Suprapubic skin (tissue), 4 donors: Measurements from ENCODE around the gene NDUFA13. TPM values are rescaled to one million over a fixed set of nuclear protein-coding genes. Genes with fewer than 3 reads are reported as not detected.

ENCODE experiments used
- DNase-seq, 2 donors: peaks; one replicate each; pipeline ENCODE4 v3.0.0-alpha.2; 2019; ENCODE audit warnings: low spot score in 2 of 2
- H3K27ac ChIP-seq: fragments of 200-600 bp; sonication (generic); one replicate; pipeline ENCODE4 v1.5.1; 2019
- H3K27me3 ChIP-seq: fragments of 200-600 bp; sonication (generic); one replicate; pipeline ENCODE4 v1.5.1; 2019
- H3K36me3 ChIP-seq: fragments of 200-600 bp; sonication (generic); one replicate; pipeline ENCODE4 v1.5.1; 2019
- H3K4me1 ChIP-seq: fragments of 200-600 bp; sonication (generic); one replicate; pipeline ENCODE4 v1.5.1; 2019
- H3K4me3 ChIP-seq: fragments of 200-600 bp; sonication (generic); one replicate; pipeline ENCODE4 v1.5.1; 2019; ENCODE audit warnings: mild to moderate bottlenecking
- H3K9me3 ChIP-seq: fragments of 200-600 bp; sonication (generic); one replicate; pipeline ENCODE4 v1.5.1; 2019
- CTCF ChIP-seq, 2 donors: fragments of 200-600 bp in 1 of 2; fragments of 450-650 bp in 1 of 2; sonication (generic) in 1 of 2; IDR thresholded peaks; one replicate each; pipeline ENCODE4 v1.5.1; 2016 to 2019; ENCODE audit warnings: antibody characterized with exemption in 2 of 2, mild to moderate bottlenecking in 1 of 2, moderate library complexity in 1 of 2
- EP300 ChIP-seq: sonication (generic); formaldehyde crosslinking; IDR thresholded peaks from one replicate; pipeline ENCODE4 v1.6.1; 2017; ENCODE audit warnings: antibody characterized with exemption
- POLR2A ChIP-seq, 2 donors: fragments of 450-650 bp; IDR thresholded peaks; one replicate each; pipeline ENCODE4 v1.6.1; 2017; ENCODE audit warnings: antibody characterized with exemption in 2 of 2, mild to moderate bottlenecking in 2 of 2, moderate library complexity in 2 of 2
- POLR2AphosphoS5 ChIP-seq, 3 donors: sonication (generic); formaldehyde crosslinking; IDR thresholded peaks; one replicate each; pipeline ENCODE4 v1.6.1; 2017; ENCODE audit warnings: antibody characterized with exemption in 3 of 3
- WGBS: methylation state at CpG from one replicate; pipeline ENCODE4 v1.1.5; 2018; 5-methylcytosine and 5-hydroxymethylcytosine counted together
- total RNA-seq, 4 donors: library from RNA; depleted of rRNA; stranded (reverse); fragments of >200 nt; gene quantifications; one replicate each; pipeline ENCODE4 v1.1.0, GENCODE V29; 2016

Gene NDUFA13
- total RNA-seq, 4 donors from 2014 or later, result 94.4 to 160 (median 109) TPM

DNA sequence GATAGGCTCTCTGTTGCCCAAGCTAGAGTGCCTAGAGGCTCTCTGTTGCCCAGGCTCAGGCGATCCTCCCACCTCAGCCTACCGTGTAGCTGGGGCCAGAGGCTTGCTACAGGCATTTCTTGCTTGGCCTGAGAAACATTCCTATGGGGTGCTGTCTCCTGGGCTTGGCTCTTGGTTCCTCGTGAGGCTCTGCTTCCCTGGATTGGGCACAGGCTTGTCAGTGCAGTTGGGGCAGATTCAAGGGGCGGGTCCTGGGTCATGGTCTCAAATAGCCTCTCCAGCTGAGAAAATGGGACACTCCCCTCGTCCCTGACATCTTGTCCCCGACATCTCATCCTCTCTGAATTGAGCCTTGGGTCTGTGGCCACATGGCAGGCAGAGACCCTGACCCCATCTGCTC lies 5.6 kb upstream of the NDUFA13 start:
- H3K4me1 ChIP-seq, result peaks cover 11% of the 10 kb centered on the region
- TF ChIP-seq EP300 (no peak), CTCF (IDR thresholded peaks at IDR 0.05) (no peak), POLR2AphosphoS5 (IDR thresholded peaks at IDR 0.05) (no peak), POLR2A (IDR thresholded peaks at IDR 0.05) (no peak)
- peaks cover 26% of the 10 kb centered on the region for H3K36me3 ChIP-seq
- DNase-seq, result no peak
- no peaks in the 10 kb centered on the region for H3K9me3 ChIP-seq
- H3K27ac ChIP-seq, result no peak overlapping the region
- WGBS, result 31% methylated on average over 4 of the region's 6 CpGs
- H3K27me3 ChIP-seq, result no peaks in the 10 kb centered on the region
- no peak overlapping the region for H3K4me3 ChIP-seq

GRCh38 chr19:19513682-19514081 lies 2.3 kb upstream of the NDUFA13 start:
- 80% methylated on average over 17 of the region's 17 CpGs for WGBS
- Histone ChIP-seq H3K27ac (no peak overlapping the region), H3K4me3 (peak overlapping the region; percentile 18)

GRCh38 chr19:19514215-19514657 lies 1.8 kb upstream of the NDUFA13 start:
- Histone ChIP-seq H3K27me3 (no peaks in the 10 kb centered on the region), H3K27ac (no peak overlapping the region), H3K36me3 (no peaks in the 10 kb centered on the region), H3K9me3 (no peaks in the 10 kb centered on the region), H3K4me1 (peaks cover 34% of the 10 kb centered on the region), H3K4me3 (peak overlapping the region; percentile 18)
- peak in 1 of 2 donors; percentile 75 for DNase-seq
- 32% methylated on average over 45 of the region's 46 CpGs for WGBS
- TF ChIP-seq EP300 (no peak), POLR2A (IDR thresholded peaks at IDR 0.05) (no peak), CTCF (IDR thresholded peaks at IDR 0.05) (no peak), POLR2AphosphoS5 (IDR thresholded peaks at IDR 0.05) (peak in 2 of 3 donors; percentile 13 to 52)

More at GRCh38 chr19:19513682-19514081, 2.3 kb upstream of the NDUFA13 start:
- Histone ChIP-seq H3K27me3 (no peaks in the 10 kb centered on the region), H3K9me3 (no peaks in the 10 kb centered on the region), H3K36me3 (no peaks in the 10 kb centered on the region), H3K4me1 (peaks cover 34% of the 10 kb centered on the region)
- no peak for DNase-seq
- TF ChIP-seq POLR2A (IDR thresholded peaks at IDR 0.05) (no peak), POLR2AphosphoS5 (IDR thresholded peaks at IDR 0.05) (no peak), CTCF (IDR thresholded peaks at IDR 0.05) (no peak), EP300 (no peak)

- H3K4me1 ChIP-seq, result peaks cover 34% of the 10 kb centered on the region
- H3K9me3 ChIP-seq, result no peaks in the 10 kb centered on the region
- H3K36me3 ChIP-seq, result peaks cover 6% of the 10 kb centered on the region
- TF ChIP-seq CTCF (IDR thresholded peaks at IDR 0.05) (no peak), POLR2A (IDR thresholded peaks at IDR 0.05) (no peak), POLR2AphosphoS5 (IDR thresholded peaks at IDR 0.05) (no peak), EP300 (no peak)
- peak within 1 kb of the TSS; percentile 75 for H3K4me3 ChIP-seq
- no peaks in the 10 kb centered on the region for H3K27me3 ChIP-seq
- peak within 1 kb of the TSS; percentile 81 for H3K27ac ChIP-seq
- 89% methylated on average over 38 of the region's 74 CpGs for WGBS
- DNase-seq, result peak in 1 of 2 donors; percentile 74
These were observed 964 bp upstream of the NDUFA13 start, which contains the start of gene TSSK6 for GRCh38 chr19:19514881-19515641. Gene TSSK6, minus strand, starts transcription at chr19:19515548. Its CDS starts 121 bp downstream, at chr19:19515427.

DNA sequence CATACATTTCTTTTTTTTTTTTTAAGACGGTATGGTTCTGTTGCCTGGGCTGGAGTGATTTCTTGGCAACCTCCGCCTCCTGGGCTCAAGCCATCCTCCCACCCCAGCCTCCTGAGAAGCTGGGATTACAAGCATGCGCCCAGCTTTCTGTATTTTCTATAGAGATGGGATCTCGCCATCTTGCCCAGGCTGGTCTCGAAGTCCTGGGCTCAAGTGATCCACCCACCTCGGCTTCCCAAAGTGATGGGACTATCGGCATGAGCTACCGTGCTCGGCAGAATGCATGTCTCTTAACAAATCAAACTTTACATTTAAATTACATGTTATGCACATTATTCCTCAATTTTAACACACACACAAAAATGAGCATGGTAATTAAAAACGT lies 1.2 kb downstream of the NDUFA13 start:
- Histone ChIP-seq H3K4me1 (peaks cover 34% of the 10 kb centered on the region), H3K9me3 (no peaks in the 10 kb centered on the region), H3K27me3 (no peaks in the 10 kb centered on the region), H3K36me3 (peaks cover 10% of the 10 kb centered on the region), H3K4me3 (peak overlapping the region; percentile 75), H3K27ac (no peak overlapping the region)
- no peak for DNase-seq
- TF ChIP-seq POLR2AphosphoS5 (IDR thresholded peaks at IDR 0.05) (no peak), EP300 (no peak), POLR2A (IDR thresholded peaks at IDR 0.05) (no peak), CTCF (IDR thresholded peaks at IDR 0.05) (no peak)
- 82% methylated on average over 10 of the region's 10 CpGs for WGBS
